Tibial nerve (tissue), 4 donors: ENCODE measurements around the gene PSMB1.

ENCODE experiments used
- EP300 ChIP-seq, 2 donors: sonication (generic); formaldehyde crosslinking; IDR thresholded peaks; one replicate each; pipeline ENCODE4 v1.6.1; 2017; ENCODE audit warnings: antibody characterized with exemption in 2 of 2, mild to moderate bottlenecking in 1 of 2
- POLR2A ChIP-seq, 2 donors: fragments of 450-650 bp; IDR thresholded peaks; one replicate each; pipeline ENCODE4 v1.6.1; 2017; ENCODE audit warnings: antibody characterized with exemption in 2 of 2, mild to moderate bottlenecking in 2 of 2, moderate library complexity in 2 of 2
- TF ChIP-seq, protein P1 (sequence below), 5 experiments: fragments of 200-600 bp in 3 of 5; fragments of 450-650 bp in 2 of 5; sonication (generic) in 3 of 5; IDR thresholded peaks; one replicate each; pipeline ENCODE4 v1.5.1; 2016 to 2019; ENCODE audit warnings: antibody characterized with exemption in 5 of 5, mild to moderate bottlenecking in 3 of 5, moderate library complexity in 2 of 5

DNA sequence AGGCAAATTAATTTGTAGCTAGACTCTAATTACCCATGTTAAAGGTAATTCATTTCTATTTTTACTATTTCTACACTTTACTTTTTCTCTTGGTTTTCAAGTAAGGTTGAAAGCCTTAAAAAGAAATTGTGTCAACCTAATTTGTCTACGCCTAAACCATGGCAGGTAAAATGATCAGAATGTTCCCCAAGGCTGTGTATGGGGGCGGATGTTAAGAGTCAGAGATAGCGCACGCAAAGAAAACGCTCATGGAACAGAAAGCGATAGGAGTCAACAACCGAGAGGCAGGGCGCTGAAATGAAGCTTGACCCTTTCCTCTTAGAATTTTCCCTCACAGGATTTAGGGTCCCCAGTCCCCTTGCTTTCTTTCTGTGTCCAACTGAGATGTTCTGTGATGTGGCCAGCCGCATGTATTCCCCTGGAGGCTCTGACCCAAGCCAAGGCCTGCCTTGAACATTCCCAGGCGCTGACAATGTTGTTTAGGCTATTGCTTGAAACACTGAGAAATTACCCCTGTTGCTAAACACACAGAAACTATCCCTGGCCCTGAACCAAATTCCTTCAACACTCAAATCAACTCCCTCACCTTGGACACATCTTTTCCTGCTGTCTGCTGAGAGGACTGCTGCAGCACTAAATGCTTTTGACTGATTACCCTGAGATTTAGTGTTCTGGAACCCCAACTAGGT, 10.9 kb downstream of the PSMB1 start:
- TF ChIP-seq POLR2A (IDR thresholded peaks at IDR 0.05) (no peak), EP300 (IDR thresholded peaks at IDR 0.05) (no peak)
- TF ChIP-seq, protein P1, sequence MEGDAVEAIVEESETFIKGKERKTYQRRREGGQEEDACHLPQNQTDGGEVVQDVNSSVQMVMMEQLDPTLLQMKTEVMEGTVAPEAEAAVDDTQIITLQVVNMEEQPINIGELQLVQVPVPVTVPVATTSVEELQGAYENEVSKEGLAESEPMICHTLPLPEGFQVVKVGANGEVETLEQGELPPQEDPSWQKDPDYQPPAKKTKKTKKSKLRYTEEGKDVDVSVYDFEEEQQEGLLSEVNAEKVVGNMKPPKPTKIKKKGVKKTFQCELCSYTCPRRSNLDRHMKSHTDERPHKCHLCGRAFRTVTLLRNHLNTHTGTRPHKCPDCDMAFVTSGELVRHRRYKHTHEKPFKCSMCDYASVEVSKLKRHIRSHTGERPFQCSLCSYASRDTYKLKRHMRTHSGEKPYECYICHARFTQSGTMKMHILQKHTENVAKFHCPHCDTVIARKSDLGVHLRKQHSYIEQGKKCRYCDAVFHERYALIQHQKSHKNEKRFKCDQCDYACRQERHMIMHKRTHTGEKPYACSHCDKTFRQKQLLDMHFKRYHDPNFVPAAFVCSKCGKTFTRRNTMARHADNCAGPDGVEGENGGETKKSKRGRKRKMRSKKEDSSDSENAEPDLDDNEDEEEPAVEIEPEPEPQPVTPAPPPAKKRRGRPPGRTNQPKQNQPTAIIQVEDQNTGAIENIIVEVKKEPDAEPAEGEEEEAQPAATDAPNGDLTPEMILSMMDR (IDR thresholded peaks at IDR 0.05) = no peak
